ENCODE measurements around the gene WNT7B.

Gene WNT7B

DNA sequence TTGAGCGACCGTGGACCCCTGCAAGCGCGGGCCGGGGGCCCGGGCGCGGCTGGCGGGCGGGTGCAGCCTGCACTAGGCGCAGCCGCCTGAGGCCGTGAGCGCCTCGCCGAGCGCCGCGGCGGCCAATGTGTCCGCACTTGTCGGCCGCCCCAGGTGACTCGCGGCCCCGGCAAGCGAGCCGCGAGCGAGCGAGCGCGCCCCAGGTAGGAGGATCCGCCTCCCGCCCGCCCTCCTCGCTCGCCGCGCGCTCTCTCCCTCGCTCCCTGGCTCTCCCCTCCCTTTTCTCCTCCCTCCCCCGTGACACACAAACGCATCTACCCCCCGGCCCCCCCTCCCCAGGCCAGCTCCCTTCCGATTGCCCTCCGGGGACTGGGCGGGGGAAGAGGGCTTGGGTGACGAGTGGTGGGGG, at the start of gene WNT7B:
Gene WNT7B, minus strand, starts transcription at position 160 of the 409 bp plus-strand sequence. CDS start 408 bp downstream, outside the sequence.
- TF ChIP-seq CTCF (IDR thresholded peaks at IDR 0.05): no peak

- no peak for TF ChIP-seq CTCF (IDR thresholded peaks at IDR 0.05)
Measured at GRCh38 chr22:46025973-46026898, 49.3 kb upstream of the WNT7B start.

GRCh38 chr22:46025225-46025972, 48.4 kb upstream of the WNT7B start:
- TF ChIP-seq CTCF (IDR thresholded peaks at IDR 0.05): no peak

DNA sequence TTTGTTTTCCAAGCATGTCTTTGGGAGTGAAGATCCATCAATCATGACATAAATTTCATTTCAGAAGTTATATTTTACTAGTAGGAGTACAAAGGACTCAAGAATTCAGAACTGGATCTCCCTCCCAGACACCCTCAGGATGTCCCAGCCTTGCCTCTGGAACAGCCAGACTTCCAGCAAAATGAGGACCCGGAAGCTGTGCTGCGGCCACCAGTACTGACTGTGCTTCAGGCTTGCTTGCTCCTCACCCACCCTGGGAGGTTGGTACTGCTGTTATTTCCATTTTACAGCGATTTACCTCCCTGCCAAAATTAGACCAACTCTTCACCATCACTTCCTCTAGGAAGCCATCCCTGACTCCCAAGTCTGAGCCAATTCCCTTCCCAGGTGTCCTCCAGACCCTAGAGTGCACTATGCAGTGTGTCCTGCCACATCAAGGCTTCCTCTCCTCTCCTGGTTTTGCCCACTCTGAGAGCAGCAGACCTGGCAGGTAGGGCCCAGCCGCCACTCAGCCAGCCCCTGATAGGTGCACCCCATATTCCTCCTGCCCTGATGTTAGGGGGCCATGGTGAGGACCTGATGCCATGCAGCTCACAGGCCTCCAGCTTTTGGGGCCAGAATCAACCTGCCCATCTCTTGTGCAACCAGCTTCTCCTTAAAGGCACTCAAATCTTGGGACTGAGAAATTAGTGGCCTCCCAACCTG, 47.3 kb upstream of the WNT7B start:
- no peak for TF ChIP-seq CTCF (IDR thresholded peaks at IDR 0.05)

GRCh38 chr22:46023558-46023981, 46.6 kb upstream of the WNT7B start:
- TF ChIP-seq CTCF (IDR thresholded peaks at IDR 0.05): no peak

- no peak for TF ChIP-seq CTCF (IDR thresholded peaks at IDR 0.05)
Measured at GRCh38 chr22:46022881-46023512, 46.0 kb upstream of the WNT7B start.

- no peak for TF ChIP-seq CTCF (IDR thresholded peaks at IDR 0.05)
Measured at GRCh38 chr22:46021577-46021976, 44.6 kb upstream of the WNT7B start.

Measured in LNCAP (cell line).